ENCODE measurements around the gene MC4R. TPM values are rescaled to one million over a fixed set of nuclear protein-coding genes. Genes with fewer than 3 reads are reported as not detected.

MC4R gene
- total RNA-seq, 1 experiment from 2014 or later, result not detected

- no peak for TF ChIP-seq ARID4B (CRISPR knock-in tag; IDR thresholded peaks at IDR 0.05; ENCODE audit: borderline replicate concordance)
These were observed 5.3 kb upstream of the MC4R start (continued) for GRCh38 chr18:60377778-60378469.

GRCh38 chr18:60372132-60372531 is 443 bp downstream of the MC4R start:
- ATAC-seq, result peak; percentile 23
- TF ChIP-seq CTCF (IDR thresholded peaks at IDR 0.05) (no peak), MLX (CRISPR knock-in tag; IDR thresholded peaks at IDR 0.05) (no peak), E2F4 (CRISPR knock-in tag; IDR thresholded peaks at IDR 0.05; ENCODE audit: borderline replicate concordance, low read depth) (no peak), SMAD4 (CRISPR knock-in tag; IDR thresholded peaks at IDR 0.05) (no peak), ARID4B (CRISPR knock-in tag; IDR thresholded peaks at IDR 0.05; ENCODE audit: borderline replicate concordance) (no peak), ZMAT4 (CRISPR knock-in tag; IDR thresholded peaks at IDR 0.05) (no peak), ZNF416 (CRISPR knock-in tag; IDR thresholded peaks at IDR 0.05) (no peak), ZNF232 (CRISPR knock-in tag; IDR thresholded peaks at IDR 0.05) (no peak), ZBTB21 (CRISPR knock-in tag; IDR thresholded peaks at IDR 0.05; ENCODE audit: borderline replicate concordance) (no peak), IRF2 (CRISPR knock-in tag; IDR thresholded peaks at IDR 0.05; ENCODE audit: borderline replicate concordance, low read depth) (no peak), CBFB (CRISPR knock-in tag; IDR thresholded peaks at IDR 0.05; ENCODE audit: low read depth) (no peak), PREB (CRISPR knock-in tag; IDR thresholded peaks at IDR 0.05; ENCODE audit: borderline replicate concordance) (no peak), NFATC4 (CRISPR knock-in tag; IDR thresholded peaks at IDR 0.05) (no peak), JAZF1 (CRISPR knock-in tag; IDR thresholded peaks at IDR 0.05) (no peak), ZNF423 (CRISPR knock-in tag; IDR thresholded peaks at IDR 0.05) (no peak)
- no peaks in the 10 kb centered on the region for H3K36me3 Mint-ChIP-seq
- no peaks in the 10 kb centered on the region for H3K27me3 Mint-ChIP-seq (ENCODE audit: low read depth)
- no peak for DNase-seq (ENCODE audit: low spot score)
- ChIA-PET CTCF (interaction anchor here (1.3 to 1.4 kb wide), 2 partner anchors 377 to 384 kb away, joined by 4 to 5 read pairs; no protein-coding TSS in a partner anchor), POLR2A (no interaction called here)
- H3K4me3 Mint-ChIP-seq, result no peak overlapping the region
- peaks cover 15% of the 10 kb centered on the region for H3K4me1 Mint-ChIP-seq
- peaks cover 15% of the 10 kb centered on the region; the same call in 1 of the 2 replicates for H3K9me3 Mint-ChIP-seq
- no peak overlapping the region for H3K27ac Mint-ChIP-seq

Measured in WTC11 (cell line).